Measurements from ENCODE around the gene SULT4A1. TPM values are rescaled to one million over a fixed set of nuclear protein-coding genes. Genes with fewer than 3 reads are reported as not detected.

Gene SULT4A1
- total and polyA plus RNA-seq, 2 of the 4 experiments (the other 2 are of a cell fraction) = 1.1 to 5.2 TPM

DNA sequence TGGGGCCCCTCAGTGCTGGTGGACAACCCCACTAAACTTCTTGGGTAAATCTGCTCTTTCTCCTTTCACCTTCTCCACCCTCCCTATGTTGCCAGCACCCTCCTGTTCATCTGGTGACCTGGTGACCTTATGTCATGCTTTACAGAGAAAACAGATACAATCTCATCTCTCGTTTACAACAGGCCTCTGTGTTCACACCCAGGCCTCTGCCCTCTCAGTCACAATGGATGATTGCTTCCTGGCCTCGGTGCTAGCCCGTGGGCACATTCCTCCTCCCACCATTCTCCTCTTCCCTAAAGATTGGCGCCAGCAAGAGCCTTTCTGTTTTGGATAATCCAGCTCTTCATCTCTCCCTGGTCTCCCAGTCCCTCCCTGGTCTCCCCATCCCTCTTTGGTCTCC, 49.0 kb upstream of the SULT4A1 start:
- no peak overlapping the region for H2BK120ac ChIP-seq (ENCODE audit: low read depth, low read length)
- no peak overlapping the region for H2BK5ac ChIP-seq (ENCODE audit: low read depth, low read length, poor library complexity, severe bottlenecking)
- peaks cover 21% of the 10 kb centered on the region for H3K27me3 ChIP-seq (ENCODE audit: control insufficient read depth, insufficient read depth, low read length)
- H3K36me3 ChIP-seq (ENCODE audit: control insufficient read depth, insufficient read depth, low read length) = no peaks in the 10 kb centered on the region
- H3K79me1 ChIP-seq (ENCODE audit: low read depth in 1 of 2, low read length in 2 of 2) = no peaks in the 10 kb centered on the region
- H3K9ac ChIP-seq (ENCODE audit: low read depth, low read length) = no peak overlapping the region
- H3K18ac ChIP-seq (ENCODE audit: low read depth, low read length) = no peak overlapping the region
- DNase-seq (no peak), ATAC-seq (ENCODE audit: low read depth) (no peak)
- no TSS peak for BruUV-seq (replicated peaks)
- no peak overlapping the region for H3K4me2 ChIP-seq (ENCODE audit: low read depth, low read length)
- no peak overlapping the region for H4K5ac ChIP-seq (ENCODE audit: low read depth, low read length)
- no peak overlapping the region for H3K4me3 ChIP-seq (ENCODE audit: insufficient read depth, low read depth, low read length)
- no peak overlapping the region for H3K23ac ChIP-seq (ENCODE audit: low read depth, low read length)
- no peak overlapping the region for H2BK20ac ChIP-seq (ENCODE audit: low read depth, low read length)
- dilution Hi-C loops (cut with HindIII; ENCODE audit: low sequenced_read_pairs, unreplicated experiment) = no loop called here
- no peak overlapping the region for H3K4ac ChIP-seq (ENCODE audit: low read depth, low read length)
- H4K20me1 ChIP-seq (ENCODE audit: insufficient read depth, low read length) = no peaks in the 10 kb centered on the region
- no peak overlapping the region for H3K56ac ChIP-seq (ENCODE audit: extremely low read depth, insufficient read depth, low read length)
- no peaks in the 10 kb centered on the region for H3K9me3 ChIP-seq (ENCODE audit: control insufficient read depth, insufficient read depth, low read length)
- H3K27ac ChIP-seq (ENCODE audit: insufficient read depth, low read length) = no peak overlapping the region
- no peak overlapping the region for H3K14ac ChIP-seq (replicated peaks; ENCODE audit: low read depth, low read length)
- CTCF ChIA-PET = no interaction called here
- H4K91ac ChIP-seq (ENCODE audit: insufficient read depth, low read depth, low read length) = no peak overlapping the region
- no peak overlapping the region for H4K8ac ChIP-seq (ENCODE audit: low read depth in 2 of 2, low read length in 2 of 2)
- H2AK5ac ChIP-seq (ENCODE audit: low read depth, low read length) = no peak overlapping the region
- 48% methylated on average over 4 of the region's 4 CpGs; no CpG with 5 or more reads in 1 of the 2 experiments for WGBS, 2 experiments (ENCODE audit: extremely low coverage in 2 of 2, insufficient read length in 1 of 2)
- no peak overlapping the region for H2AFZ ChIP-seq (replicated peaks; ENCODE audit: low read length, poor library complexity)
- intact Hi-C loops (cut with micrococcal nuclease) = no loop called here
- H3K9me1 ChIP-seq (ENCODE audit: insufficient read depth, low read length) = no peaks in the 10 kb centered on the region; the same call in 1 of the 2 replicates
- in situ Hi-C loops (cut with MboI; ENCODE audit: low sequenced_read_pairs) = no loop called here
- POLR2A ChIA-PET (ENCODE audit: unreplicated experiment) = no interaction called here
- TF ChIP-seq MAZ (IDR thresholded peaks at IDR 0.05; ENCODE audit: borderline replicate concordance, low read depth, low read length) (no peak), BHLHE40 (IDR thresholded peaks at IDR 0.05; ENCODE audit: low read depth, low read length) (no peak), MAFK (IDR thresholded peaks at IDR 0.05; ENCODE audit: low read depth, low read length) (no peak), SMC3 (IDR thresholded peaks at IDR 0.05; ENCODE audit: low read depth, low read length) (no peak), CEBPB (IDR thresholded peaks at IDR 0.05; ENCODE audit: low read depth, low read length) (no peak), POLR2A (IDR thresholded peaks at IDR 0.05; ENCODE audit: low read depth, low read length) (no peak), ELK1 (IDR thresholded peaks at IDR 0.05; ENCODE audit: borderline replicate concordance, low read depth, low read length) (no peak), USF2 (IDR thresholded peaks at IDR 0.05; ENCODE audit: low read depth, low read length) (no peak), RCOR1 (IDR thresholded peaks at IDR 0.05; ENCODE audit: insufficient replicate concordance, low read length) (no peak), RAD21 (IDR thresholded peaks at IDR 0.05; ENCODE audit: low read length) (no peak), MXI1 (IDR thresholded peaks at IDR 0.05; ENCODE audit: borderline replicate concordance, low read depth, low read length) (no peak), CHD1 (IDR thresholded peaks at IDR 0.05; ENCODE audit: low read depth, low read length) (no peak), NFE2L2 (IDR thresholded peaks at IDR 0.05; ENCODE audit: low read depth, low read length) (no peak)
- TF ChIP-seq, protein P1, sequence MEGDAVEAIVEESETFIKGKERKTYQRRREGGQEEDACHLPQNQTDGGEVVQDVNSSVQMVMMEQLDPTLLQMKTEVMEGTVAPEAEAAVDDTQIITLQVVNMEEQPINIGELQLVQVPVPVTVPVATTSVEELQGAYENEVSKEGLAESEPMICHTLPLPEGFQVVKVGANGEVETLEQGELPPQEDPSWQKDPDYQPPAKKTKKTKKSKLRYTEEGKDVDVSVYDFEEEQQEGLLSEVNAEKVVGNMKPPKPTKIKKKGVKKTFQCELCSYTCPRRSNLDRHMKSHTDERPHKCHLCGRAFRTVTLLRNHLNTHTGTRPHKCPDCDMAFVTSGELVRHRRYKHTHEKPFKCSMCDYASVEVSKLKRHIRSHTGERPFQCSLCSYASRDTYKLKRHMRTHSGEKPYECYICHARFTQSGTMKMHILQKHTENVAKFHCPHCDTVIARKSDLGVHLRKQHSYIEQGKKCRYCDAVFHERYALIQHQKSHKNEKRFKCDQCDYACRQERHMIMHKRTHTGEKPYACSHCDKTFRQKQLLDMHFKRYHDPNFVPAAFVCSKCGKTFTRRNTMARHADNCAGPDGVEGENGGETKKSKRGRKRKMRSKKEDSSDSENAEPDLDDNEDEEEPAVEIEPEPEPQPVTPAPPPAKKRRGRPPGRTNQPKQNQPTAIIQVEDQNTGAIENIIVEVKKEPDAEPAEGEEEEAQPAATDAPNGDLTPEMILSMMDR (conservative IDR thresholded peaks at IDR 0.05; ENCODE audit: low read depth, low read length) = no peak
- H3K4me1 ChIP-seq (ENCODE audit: control insufficient read depth, insufficient read depth, low read length) = peaks cover 7% of the 10 kb centered on the region
- no peak overlapping the region for H2AK9ac ChIP-seq (replicated peaks; ENCODE audit: low read depth, low read length, poor library complexity)
- no peak overlapping the region for H2BK15ac ChIP-seq (ENCODE audit: low read depth, low read length)
